Gastroesophageal sphincter (tissue), 3 donors: Measurements from ENCODE around the gene PLAGL1.

Experiments
- CTCF ChIP-seq, 4 experiments: fragments of 200-600 bp in 2 of 4; fragments of 450-650 bp in 2 of 4; sonication (generic) in 1 of 4; IDR thresholded peaks; one replicate each; pipeline ENCODE4 v1.5.1; 2017 to 2019; ENCODE audit warnings: antibody characterized with exemption in 4 of 4, mild to moderate bottlenecking in 2 of 4, moderate library complexity in 2 of 4
- POLR2A ChIP-seq, 2 donors: fragments of 450-650 bp; IDR thresholded peaks; one replicate each; pipeline ENCODE4 v1.6.1; 2017; ENCODE audit warnings: antibody characterized with exemption in 2 of 2, mild to moderate bottlenecking in 2 of 2, moderate library complexity in 1 of 2
- POLR2AphosphoS5 ChIP-seq: sonication (generic); formaldehyde crosslinking; IDR thresholded peaks from one replicate; pipeline ENCODE4 v1.6.1; 2017; ENCODE audit warnings: antibody characterized with exemption

- TF ChIP-seq POLR2A (IDR thresholded peaks at IDR 0.05) (no peak), CTCF (IDR thresholded peaks at IDR 0.05) (no peak), POLR2AphosphoS5 (no peak)
Observed at GRCh38 chr6:144033816-144034735, 26.0 kb upstream of the PLAGL1 start.
